H9 (cell line): Measurements from ENCODE around the gene KCNV2. TPM values are rescaled to one million over a fixed set of nuclear protein-coding genes. Genes with fewer than 3 reads are reported as not detected.
A peak's percentile ranks its signal among the peaks of the same experiment; 100 is the strongest.

ENCODE experiments used
- DNase-seq: peaks from one replicate; pipeline ENCODE4 v3.0.0-alpha.2; 2017
- H2AFZ ChIP-seq: one replicate; pipeline ENCODE4 v1.6.1; 2013; ENCODE audit warnings: mild to moderate bottlenecking, low read length, control low read depth, moderate library complexity
- H2AK5ac ChIP-seq: 2 replicates; pipeline ENCODE4 v1.6.1; 2013; ENCODE audit warnings: low read length, control low read depth, mixed read lengths; ENCODE audit not compliant: insufficient read length
- H2BK120ac ChIP-seq: one replicate; pipeline ENCODE4 v1.6.1; 2013; ENCODE audit warnings: low read depth, mild to moderate bottlenecking, low read length, control low read depth, inconsistent platforms; ENCODE audit not compliant: poor library complexity, severe bottlenecking
- H2BK12ac ChIP-seq: 2 replicates; pipeline ENCODE4 v1.6.1; 2013; ENCODE audit warnings: low read length, control low read depth, mixed read lengths, low read depth; ENCODE audit not compliant: insufficient read length
- H2BK15ac ChIP-seq: 2 replicates; pipeline ENCODE4 v1.6.1; 2013; ENCODE audit warnings: low read depth, low read length, control low read depth
- H2BK20ac ChIP-seq: one replicate; pipeline ENCODE4 v1.6.1; 2013; ENCODE audit warnings: low read depth, mild to moderate bottlenecking, low read length, control low read depth, inconsistent platforms; ENCODE audit not compliant: poor library complexity, severe bottlenecking
- H2BK5ac ChIP-seq: 2 replicates; pipeline ENCODE4 v1.6.1; 2013; ENCODE audit warnings: low read length, control low read depth, mixed read lengths; ENCODE audit not compliant: insufficient read length
- H3K14ac ChIP-seq: 2 replicates; pipeline ENCODE4 v1.6.1; 2013; ENCODE audit warnings: low read length, control low read depth; ENCODE audit not compliant: insufficient read depth
- H3K18ac ChIP-seq: 2 replicates; pipeline ENCODE4 v1.6.1; 2013; ENCODE audit warnings: low read depth, mild to moderate bottlenecking, mixed read lengths, low read length, control low read depth; ENCODE audit not compliant: insufficient read length
- H3K23ac ChIP-seq: 2 replicates; pipeline ENCODE4 v1.6.1; 2013; ENCODE audit warnings: low read length, control low read depth, mixed read lengths, low read depth; ENCODE audit not compliant: insufficient read length
- H3K23me2 ChIP-seq: 2 replicates; pipeline ENCODE4 v1.6.1; 2013; ENCODE audit warnings: low read depth, mild to moderate bottlenecking, mixed read lengths, low read length, control low read depth; ENCODE audit not compliant: insufficient read length, poor library complexity, severe bottlenecking
- H3K27ac ChIP-seq: 2 replicates; pipeline ENCODE4 v1.5.1; 2013; ENCODE audit warnings: low read length, control low read depth, mixed read lengths, low read depth; ENCODE audit not compliant: insufficient read length
- H3K27me3 ChIP-seq: 2 replicates; pipeline ENCODE4 v1.6.1; 2013; ENCODE audit warnings: low read length, control low read depth, inconsistent platforms; ENCODE audit not compliant: insufficient read depth
- H3K4ac ChIP-seq: 2 replicates; pipeline ENCODE4 v1.6.1; 2013; ENCODE audit warnings: low read depth, mild to moderate bottlenecking, control low read depth, inconsistent platforms, low read length, moderate library complexity
- H3K4me1 ChIP-seq: 2 replicates; pipeline ENCODE4 v1.6.1; 2013; ENCODE audit warnings: low read length, control low read depth, inconsistent platforms; ENCODE audit not compliant: insufficient read depth
- H3K4me2 ChIP-seq: 2 replicates; pipeline ENCODE4 v1.6.1; 2013; ENCODE audit warnings: low read length, control low read depth, mixed read lengths; ENCODE audit not compliant: insufficient read length, insufficient read depth
- H3K56ac ChIP-seq: 2 replicates; pipeline ENCODE4 v1.6.1; 2013; ENCODE audit warnings: low read depth, mild to moderate bottlenecking, mixed read lengths, low read length, control low read depth; ENCODE audit not compliant: insufficient read length
- H3K79me1 ChIP-seq: 2 replicates; pipeline ENCODE4 v1.6.1; 2013; ENCODE audit warnings: low read depth, mild to moderate bottlenecking, moderate library complexity, low read length, control low read depth, inconsistent platforms; ENCODE audit not compliant: insufficient read depth, poor library complexity, severe bottlenecking
- H3K79me2 ChIP-seq: 2 replicates; pipeline ENCODE4 v1.6.1; 2013; ENCODE audit warnings: low read length, control low read depth, inconsistent platforms; ENCODE audit not compliant: insufficient read depth
- H3K9ac ChIP-seq: 2 replicates; pipeline ENCODE4 v1.6.1; 2013; ENCODE audit warnings: low read length, control low read depth, mixed read lengths; ENCODE audit not compliant: insufficient read length; ENCODE audit errors: extremely low read depth
- H3K9me3 ChIP-seq: one replicate; pipeline ENCODE4 v1.6.1; 2013; ENCODE audit warnings: low read depth, low read length, inconsistent platforms; ENCODE audit not compliant: control insufficient read depth
- H3T11ph ChIP-seq: one replicate; pipeline ENCODE4 v1.6.1; 2013; ENCODE audit warnings: mild to moderate bottlenecking, low read length, control low read depth, inconsistent platforms
- H4K20me1 ChIP-seq: one replicate; pipeline ENCODE4 v1.6.1; 2013; ENCODE audit not compliant: control insufficient read depth, insufficient read length, insufficient read depth
- H4K5ac ChIP-seq: 2 replicates; pipeline ENCODE4 v1.6.1; 2013; ENCODE audit warnings: low read depth, mild to moderate bottlenecking, mixed read lengths, low read length, control low read depth; ENCODE audit not compliant: insufficient read length
- H4K8ac ChIP-seq: replicated peaks from 2 replicates; pipeline ENCODE4 v1.6.1; 2013; ENCODE audit warnings: low read length, control low read depth, mixed read lengths, low read depth; ENCODE audit not compliant: insufficient read length
- H4K91ac ChIP-seq: 2 replicates; pipeline ENCODE4 v1.6.1; 2013; ENCODE audit warnings: low read depth, mild to moderate bottlenecking, moderate library complexity, mixed read lengths, low read length, control low read depth; ENCODE audit not compliant: insufficient read length
- H3K27ac Mint-ChIP-seq, 3 experiments: 2 replicates in 2 of 3; 3 replicates in 1 of 3; pipeline ENCODE4 v1.8.0; 2020 to 2021; ENCODE audit warnings: mixed read lengths in 3 of 3, mild to moderate bottlenecking in 1 of 3, moderate library complexity in 1 of 3
- H3K27me3 Mint-ChIP-seq: 2 replicates; pipeline ENCODE4 v1.8.0; 2021; ENCODE audit warnings: low read depth, mild to moderate bottlenecking, moderate library complexity, mixed read lengths
- H3K36me3 Mint-ChIP-seq, 3 experiments: 2 replicates in 2 of 3; 3 replicates in 1 of 3; pipeline ENCODE4 v1.8.0; 2020 to 2021; ENCODE audit warnings: low read depth in 3 of 3, mixed read lengths in 3 of 3; ENCODE audit not compliant: insufficient read depth in 1 of 3
- H3K4me1 Mint-ChIP-seq, 2 experiments: 2 replicates each; pipeline ENCODE4 v1.8.0; 2020; ENCODE audit warnings: mixed read lengths in 2 of 2
- H3K4me3 Mint-ChIP-seq, 2 experiments: 2 replicates in 1 of 2; 3 replicates in 1 of 2; pipeline ENCODE4 v1.8.0; 2020 to 2021; ENCODE audit warnings: mild to moderate bottlenecking in 2 of 2, mixed read lengths in 2 of 2, moderate library complexity in 1 of 2
- H3K9me3 Mint-ChIP-seq, 2 experiments: 2 replicates in 1 of 2; 3 replicates in 1 of 2; pipeline ENCODE4 v1.8.0; 2020; ENCODE audit warnings: mild to moderate bottlenecking in 2 of 2, mixed read lengths in 2 of 2, moderate library complexity in 1 of 2
- WGBS: extraction: QIAGEN DNeasy Blood & Tissue Kit; methylation state at CpG from one replicate; pipeline ENCODE4 v1.1.7; 2013; ENCODE audit warnings: missing lambda C conversion rate, low lambda C conversion rate, mixed read lengths; ENCODE audit not compliant: insufficient read length; ENCODE audit errors: extremely low coverage; 5-methylcytosine and 5-hydroxymethylcytosine counted together
- total RNA-seq: library from RNA; stranded (reverse); gene quantifications from 2 replicates; pipeline ENCODE4 v1.2.1, GENCODE V29; 2021
- TF ChIP-seq, protein P1 (sequence below): fragments of 200-600 bp; sonication (generic); conservative IDR thresholded peaks from 3 replicates; pipeline ENCODE4 v1.8.0; 2021; ENCODE audit warnings: antibody characterized with exemption, mild to moderate bottlenecking

Gene KCNV2
- total RNA-seq, 1 experiment from 2014 or later, result not detected

DNA sequence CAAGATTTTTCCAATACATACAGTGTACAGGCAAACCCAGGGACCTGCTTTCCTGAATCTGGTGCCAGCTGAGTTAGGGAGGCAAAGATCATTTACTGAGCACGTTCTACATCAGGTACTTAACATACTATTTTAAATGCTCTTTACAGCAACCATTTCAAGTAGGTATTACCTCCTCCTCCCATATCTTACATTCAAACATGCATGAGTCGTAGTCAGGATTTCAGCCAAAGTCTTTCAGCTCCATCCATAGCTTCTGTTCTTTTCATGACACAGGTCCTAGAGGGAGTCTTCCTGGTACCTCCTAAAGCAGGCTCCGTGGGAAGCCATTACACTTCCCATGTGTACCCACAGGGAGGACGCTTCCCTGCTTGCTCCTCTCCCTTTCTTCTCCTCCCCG, 11.7 kb downstream of the KCNV2 start:
- no peaks in the 10 kb centered on the region for H4K20me1 ChIP-seq
- no peak overlapping the region for H2BK120ac ChIP-seq
- H3K9ac ChIP-seq, result no peak overlapping the region
- H2BK20ac ChIP-seq, result no peak overlapping the region
- no peak overlapping the region for H2BK15ac ChIP-seq
- H3K4me1 ChIP-seq, result no peaks in the 10 kb centered on the region
- no peaks in the 10 kb centered on the region for H3K27me3 Mint-ChIP-seq
- no peak overlapping the region for H3K4me3 Mint-ChIP-seq
- H3K18ac ChIP-seq, result no peak overlapping the region
- H2BK12ac ChIP-seq, result no peak overlapping the region
- H3K23me2 ChIP-seq, result no peaks in the 10 kb centered on the region
- WGBS, result no CpG with 5 or more reads among the region's 5 CpGs
- H3K4me1 Mint-ChIP-seq, result peaks cover 18 to 20% of the 10 kb centered on the region in 2 experiments
- no peak overlapping the region for H3K4ac ChIP-seq
- no peak overlapping the region for H3K56ac ChIP-seq
- H3K14ac ChIP-seq, result no peak overlapping the region; the same call in 1 of the 2 replicates
- no peak overlapping the region for H4K91ac ChIP-seq
- 0 out of 7 replicates have a peak, but pooled peaks cover 0 to 3% (median 2%) of the 10 kb centered on the region in 3 experiments for H3K36me3 Mint-ChIP-seq
- no peak overlapping the region for H4K8ac ChIP-seq
- H3K27me3 ChIP-seq, result no peaks in the 10 kb centered on the region
- no peak overlapping the region for H2BK5ac ChIP-seq
- H2AK5ac ChIP-seq, result no peak overlapping the region
- H2AFZ ChIP-seq, result no peak overlapping the region
- no peak overlapping the region for H3T11ph ChIP-seq
- no peaks in the 10 kb centered on the region for H3K9me3 ChIP-seq
- DNase-seq, result no peak
- no peaks in the 10 kb centered on the region for H3K79me1 ChIP-seq
- H3K79me2 ChIP-seq, result no peaks in the 10 kb centered on the region
- H3K23ac ChIP-seq, result no peak overlapping the region
- H3K4me2 ChIP-seq, result no peak overlapping the region
- 0 out of 7 replicates have a peak overlapping the region, but pooled peaks of 1 of the 3 experiments have one; percentile 30 for H3K27ac Mint-ChIP-seq
- H3K27ac ChIP-seq, result no peak overlapping the region
- no peak overlapping the region for H4K5ac ChIP-seq
- TF ChIP-seq, protein P1, sequence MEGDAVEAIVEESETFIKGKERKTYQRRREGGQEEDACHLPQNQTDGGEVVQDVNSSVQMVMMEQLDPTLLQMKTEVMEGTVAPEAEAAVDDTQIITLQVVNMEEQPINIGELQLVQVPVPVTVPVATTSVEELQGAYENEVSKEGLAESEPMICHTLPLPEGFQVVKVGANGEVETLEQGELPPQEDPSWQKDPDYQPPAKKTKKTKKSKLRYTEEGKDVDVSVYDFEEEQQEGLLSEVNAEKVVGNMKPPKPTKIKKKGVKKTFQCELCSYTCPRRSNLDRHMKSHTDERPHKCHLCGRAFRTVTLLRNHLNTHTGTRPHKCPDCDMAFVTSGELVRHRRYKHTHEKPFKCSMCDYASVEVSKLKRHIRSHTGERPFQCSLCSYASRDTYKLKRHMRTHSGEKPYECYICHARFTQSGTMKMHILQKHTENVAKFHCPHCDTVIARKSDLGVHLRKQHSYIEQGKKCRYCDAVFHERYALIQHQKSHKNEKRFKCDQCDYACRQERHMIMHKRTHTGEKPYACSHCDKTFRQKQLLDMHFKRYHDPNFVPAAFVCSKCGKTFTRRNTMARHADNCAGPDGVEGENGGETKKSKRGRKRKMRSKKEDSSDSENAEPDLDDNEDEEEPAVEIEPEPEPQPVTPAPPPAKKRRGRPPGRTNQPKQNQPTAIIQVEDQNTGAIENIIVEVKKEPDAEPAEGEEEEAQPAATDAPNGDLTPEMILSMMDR, result no peak
- H3K9me3 Mint-ChIP-seq, result no peaks in the 10 kb centered on the region
